OCI-LY7 (cell line): ENCODE results near the gene SNX7.

Experiments
- EZH2phosphoT487 ChIP-seq: fragments of 200-600 bp; sonication (generic); IDR thresholded peaks from 2 replicates; pipeline ENCODE4 v1.6.1; 2018; ENCODE audit warnings: low read depth, borderline replicate concordance, mild to moderate bottlenecking, mixed run types, antibody characterized with exemption, low read length, moderate library complexity, mixed read lengths
- TF ChIP-seq, protein P1 (sequence below): fragments of 200-600 bp; sonication (generic); conservative IDR thresholded peaks from 2 replicates; pipeline ENCODE4 v1.5.1; 2014; ENCODE audit warnings: mild to moderate bottlenecking, antibody characterized with exemption, low read length, moderate library complexity, mixed read lengths

DNA sequence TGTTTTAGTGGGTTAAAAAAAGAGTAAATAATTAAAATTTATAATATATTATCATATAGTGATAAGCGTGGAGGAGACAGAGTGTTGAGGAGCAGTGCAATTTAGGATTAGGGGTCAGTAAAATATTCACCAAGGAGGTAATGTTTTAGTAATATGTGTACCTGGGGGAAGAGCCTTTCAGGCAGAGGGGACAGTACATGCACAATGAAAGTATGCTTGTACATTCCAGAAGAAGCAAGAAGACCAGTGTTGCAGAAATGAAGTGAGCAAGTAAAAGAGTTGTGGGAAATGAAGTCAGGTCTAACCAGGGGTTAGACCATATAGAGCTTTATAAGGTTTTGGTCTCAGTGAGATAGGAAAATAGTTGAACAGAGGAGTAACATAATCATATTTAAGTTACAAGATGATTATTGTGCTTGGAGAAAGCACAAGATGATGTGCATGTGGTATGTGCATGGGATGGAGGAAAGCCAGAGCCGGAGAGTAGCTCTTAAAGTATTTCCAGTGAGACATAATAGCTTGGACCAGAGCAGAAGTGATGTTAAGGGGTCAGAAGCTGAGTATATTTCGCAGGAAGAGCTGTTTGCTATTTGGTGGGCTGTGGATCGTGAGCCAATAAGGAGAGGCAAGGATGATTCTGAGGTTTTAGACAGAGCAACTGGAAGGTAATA, 44.8 kb downstream of the SNX7 start:
- TF ChIP-seq, protein P1, sequence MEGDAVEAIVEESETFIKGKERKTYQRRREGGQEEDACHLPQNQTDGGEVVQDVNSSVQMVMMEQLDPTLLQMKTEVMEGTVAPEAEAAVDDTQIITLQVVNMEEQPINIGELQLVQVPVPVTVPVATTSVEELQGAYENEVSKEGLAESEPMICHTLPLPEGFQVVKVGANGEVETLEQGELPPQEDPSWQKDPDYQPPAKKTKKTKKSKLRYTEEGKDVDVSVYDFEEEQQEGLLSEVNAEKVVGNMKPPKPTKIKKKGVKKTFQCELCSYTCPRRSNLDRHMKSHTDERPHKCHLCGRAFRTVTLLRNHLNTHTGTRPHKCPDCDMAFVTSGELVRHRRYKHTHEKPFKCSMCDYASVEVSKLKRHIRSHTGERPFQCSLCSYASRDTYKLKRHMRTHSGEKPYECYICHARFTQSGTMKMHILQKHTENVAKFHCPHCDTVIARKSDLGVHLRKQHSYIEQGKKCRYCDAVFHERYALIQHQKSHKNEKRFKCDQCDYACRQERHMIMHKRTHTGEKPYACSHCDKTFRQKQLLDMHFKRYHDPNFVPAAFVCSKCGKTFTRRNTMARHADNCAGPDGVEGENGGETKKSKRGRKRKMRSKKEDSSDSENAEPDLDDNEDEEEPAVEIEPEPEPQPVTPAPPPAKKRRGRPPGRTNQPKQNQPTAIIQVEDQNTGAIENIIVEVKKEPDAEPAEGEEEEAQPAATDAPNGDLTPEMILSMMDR: no peak
- TF ChIP-seq EZH2phosphoT487: no peak
